ENCODE measurements around the gene PLEKHG7.

DNA sequence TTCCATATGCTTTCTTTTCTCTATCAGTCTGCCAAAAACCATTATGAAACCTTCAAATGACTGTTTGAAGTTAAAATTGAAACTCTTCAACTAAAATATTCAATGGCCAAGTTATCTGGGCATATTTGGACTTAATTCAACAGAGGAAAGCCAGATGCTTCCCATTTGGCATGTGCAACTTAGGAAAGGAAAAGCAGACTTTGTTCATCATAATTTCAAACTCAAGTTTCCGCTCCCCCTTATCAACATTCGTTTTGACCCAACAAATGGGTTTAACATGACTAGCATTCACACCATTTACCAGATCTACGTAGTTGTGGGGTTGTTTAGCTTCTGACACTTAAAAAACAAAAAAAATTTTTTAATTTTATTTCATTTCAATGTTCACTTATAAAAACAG lies 75.7 kb downstream of the PLEKHG7 start:
- TF ChIP-seq, protein P1, sequence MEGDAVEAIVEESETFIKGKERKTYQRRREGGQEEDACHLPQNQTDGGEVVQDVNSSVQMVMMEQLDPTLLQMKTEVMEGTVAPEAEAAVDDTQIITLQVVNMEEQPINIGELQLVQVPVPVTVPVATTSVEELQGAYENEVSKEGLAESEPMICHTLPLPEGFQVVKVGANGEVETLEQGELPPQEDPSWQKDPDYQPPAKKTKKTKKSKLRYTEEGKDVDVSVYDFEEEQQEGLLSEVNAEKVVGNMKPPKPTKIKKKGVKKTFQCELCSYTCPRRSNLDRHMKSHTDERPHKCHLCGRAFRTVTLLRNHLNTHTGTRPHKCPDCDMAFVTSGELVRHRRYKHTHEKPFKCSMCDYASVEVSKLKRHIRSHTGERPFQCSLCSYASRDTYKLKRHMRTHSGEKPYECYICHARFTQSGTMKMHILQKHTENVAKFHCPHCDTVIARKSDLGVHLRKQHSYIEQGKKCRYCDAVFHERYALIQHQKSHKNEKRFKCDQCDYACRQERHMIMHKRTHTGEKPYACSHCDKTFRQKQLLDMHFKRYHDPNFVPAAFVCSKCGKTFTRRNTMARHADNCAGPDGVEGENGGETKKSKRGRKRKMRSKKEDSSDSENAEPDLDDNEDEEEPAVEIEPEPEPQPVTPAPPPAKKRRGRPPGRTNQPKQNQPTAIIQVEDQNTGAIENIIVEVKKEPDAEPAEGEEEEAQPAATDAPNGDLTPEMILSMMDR (IDR thresholded peaks at IDR 0.05): no peak
- no peak for TF ChIP-seq POLR2A (IDR thresholded peaks at IDR 0.05)

All from right lobe of liver (tissue), 4 donors.